WI38 (cell line): ENCODE results near the gene RPS29.

Experiments
- H3K4me3 ChIP-seq: 2 replicates; pipeline ENCODE4 v1.5.1; 2011; ENCODE audit warnings: low read depth, mild to moderate bottlenecking, control low read depth, low read length
- TF ChIP-seq, protein P1 (sequence below): IDR thresholded peaks from 2 replicates; pipeline ENCODE4 v1.5.1; 2012; ENCODE audit warnings: low read depth, mild to moderate bottlenecking, control low read depth, low read length

Gene RPS29

DNA sequence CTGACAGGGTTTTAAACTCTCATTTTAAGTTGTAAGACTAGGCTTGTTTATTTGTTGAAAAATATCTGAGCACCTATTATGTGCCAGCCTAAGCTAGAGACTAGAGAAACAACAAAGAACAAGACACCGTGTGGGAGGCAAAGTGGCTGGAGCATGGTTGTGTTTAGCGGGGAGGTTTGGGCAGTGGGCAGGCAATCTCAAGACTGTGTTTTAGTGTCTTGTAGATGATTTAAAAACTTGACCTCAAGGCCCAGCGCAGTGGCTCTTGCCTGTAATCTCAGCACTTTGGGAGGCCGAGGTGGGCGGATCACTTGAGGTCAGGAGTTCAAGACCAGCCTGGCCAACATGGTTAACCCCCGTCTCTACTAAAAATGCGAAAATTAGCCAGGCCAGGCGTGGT, 26.5 kb upstream of the RPS29 start:
- no peak overlapping the region for H3K4me3 ChIP-seq
- TF ChIP-seq, protein P1, sequence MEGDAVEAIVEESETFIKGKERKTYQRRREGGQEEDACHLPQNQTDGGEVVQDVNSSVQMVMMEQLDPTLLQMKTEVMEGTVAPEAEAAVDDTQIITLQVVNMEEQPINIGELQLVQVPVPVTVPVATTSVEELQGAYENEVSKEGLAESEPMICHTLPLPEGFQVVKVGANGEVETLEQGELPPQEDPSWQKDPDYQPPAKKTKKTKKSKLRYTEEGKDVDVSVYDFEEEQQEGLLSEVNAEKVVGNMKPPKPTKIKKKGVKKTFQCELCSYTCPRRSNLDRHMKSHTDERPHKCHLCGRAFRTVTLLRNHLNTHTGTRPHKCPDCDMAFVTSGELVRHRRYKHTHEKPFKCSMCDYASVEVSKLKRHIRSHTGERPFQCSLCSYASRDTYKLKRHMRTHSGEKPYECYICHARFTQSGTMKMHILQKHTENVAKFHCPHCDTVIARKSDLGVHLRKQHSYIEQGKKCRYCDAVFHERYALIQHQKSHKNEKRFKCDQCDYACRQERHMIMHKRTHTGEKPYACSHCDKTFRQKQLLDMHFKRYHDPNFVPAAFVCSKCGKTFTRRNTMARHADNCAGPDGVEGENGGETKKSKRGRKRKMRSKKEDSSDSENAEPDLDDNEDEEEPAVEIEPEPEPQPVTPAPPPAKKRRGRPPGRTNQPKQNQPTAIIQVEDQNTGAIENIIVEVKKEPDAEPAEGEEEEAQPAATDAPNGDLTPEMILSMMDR = no peak

DNA sequence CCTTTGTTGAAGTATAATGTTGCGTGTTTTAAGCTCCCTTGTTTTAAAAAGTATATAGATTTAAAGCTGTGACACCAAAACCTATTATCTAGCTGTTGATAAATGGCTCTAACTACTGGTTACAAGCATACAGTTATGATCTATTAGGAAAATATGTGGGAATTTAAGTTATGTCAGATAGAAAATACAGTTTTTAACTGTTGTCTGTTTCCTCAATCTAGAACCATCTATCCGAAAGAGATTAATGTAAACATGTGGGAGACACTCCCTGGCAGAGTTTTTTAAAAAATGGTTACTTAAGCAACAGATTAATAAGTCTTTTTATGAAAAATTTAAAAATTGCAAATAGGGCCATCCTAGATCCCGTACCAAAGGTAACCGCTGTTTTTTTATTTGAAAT, 26.1 kb upstream of the RPS29 start:
- H3K4me3 ChIP-seq = no peak overlapping the region
- TF ChIP-seq, protein P1 = no peak

- no peak overlapping the region for H3K4me3 ChIP-seq
- TF ChIP-seq, protein P1 = no peak
Measured at GRCh38 chr14:49607583-49607982, 21.4 kb upstream of the RPS29 start.

DNA sequence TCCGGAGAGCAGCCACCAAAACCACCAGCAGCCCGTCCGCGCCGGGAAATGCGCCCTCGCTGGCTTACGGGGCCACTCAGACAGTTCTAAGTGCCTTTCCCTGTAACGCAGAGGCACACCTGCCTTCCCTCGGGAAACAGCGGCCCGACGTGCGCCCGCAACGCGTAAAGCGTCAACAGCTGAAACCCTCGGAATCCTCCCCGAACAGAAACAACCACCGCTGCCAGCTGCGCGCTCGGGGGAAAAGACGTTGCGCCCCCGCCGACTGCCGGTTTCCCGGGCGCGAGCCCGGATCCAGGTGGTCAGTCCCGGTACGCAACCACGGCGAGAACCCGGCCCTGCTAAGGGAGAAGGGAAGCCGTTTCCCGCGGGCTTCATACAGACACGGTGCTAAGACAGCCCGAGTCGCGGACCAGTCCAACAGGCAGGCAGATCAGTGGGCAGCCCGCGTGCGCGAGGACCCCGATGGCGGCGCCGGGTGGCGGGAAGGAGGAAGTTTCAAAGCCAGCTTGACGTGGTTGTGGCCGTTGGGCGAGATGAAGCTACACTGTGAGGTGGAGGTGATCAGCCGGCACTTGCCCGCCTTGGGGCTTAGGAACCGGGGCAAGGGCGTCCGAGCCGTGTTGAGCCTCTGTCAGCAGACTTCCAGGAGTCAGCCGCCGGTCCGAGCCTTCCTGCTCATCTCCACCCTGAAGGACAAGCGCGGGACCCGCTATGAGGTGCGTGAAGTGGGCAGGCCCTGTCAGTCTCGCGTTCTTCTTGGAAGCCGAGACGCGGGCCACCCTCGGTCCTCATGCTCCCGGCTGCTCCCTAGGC, 12.5 kb upstream of the RPS29 start, which contains the start of gene LRR1:
TSS of gene LRR1 (plus strand) at position 456 of the 816 bp plus-strand sequence. CDS start at position 537, 81 bp downstream.
- H3K4me3 ChIP-seq = peak within 1 kb of the TSS; percentile 77
- TF ChIP-seq, protein P1 = no peak

- peak overlapping the region; percentile 77 for H3K4me3 ChIP-seq
- TF ChIP-seq, protein P1 = no peak
Measured at GRCh38 chr14:49598189-49598484, 12.0 kb upstream of the RPS29 start.

- TF ChIP-seq, protein P1 = no peak
- no peak overlapping the region for H3K4me3 ChIP-seq
Measured at GRCh38 chr14:49594347-49595091, 8.3 kb upstream of the RPS29 start.

DNA sequence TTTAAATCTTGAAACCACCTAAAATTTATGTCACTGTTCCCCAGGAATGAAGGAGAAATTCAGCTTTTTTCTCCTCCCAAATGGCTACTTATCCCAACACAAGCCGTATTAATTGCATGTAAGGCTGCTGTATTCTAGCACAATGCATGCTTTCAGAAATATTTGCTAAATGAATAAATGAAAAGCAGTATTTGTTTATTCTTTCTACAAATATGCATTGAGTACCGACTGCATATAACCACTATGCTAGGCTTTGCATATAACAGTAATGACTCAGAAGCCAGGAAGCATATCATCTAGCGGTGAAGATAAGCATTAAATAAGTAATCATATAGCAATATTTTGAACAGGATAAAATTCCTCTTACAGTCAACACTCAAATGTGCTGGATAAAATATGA, 6.8 kb upstream of the RPS29 start:
- TF ChIP-seq, protein P1 = no peak
- H3K4me3 ChIP-seq = no peak overlapping the region
